ENCODE measurements around the gene ABHD16A.

Gene ABHD16A

DNA sequence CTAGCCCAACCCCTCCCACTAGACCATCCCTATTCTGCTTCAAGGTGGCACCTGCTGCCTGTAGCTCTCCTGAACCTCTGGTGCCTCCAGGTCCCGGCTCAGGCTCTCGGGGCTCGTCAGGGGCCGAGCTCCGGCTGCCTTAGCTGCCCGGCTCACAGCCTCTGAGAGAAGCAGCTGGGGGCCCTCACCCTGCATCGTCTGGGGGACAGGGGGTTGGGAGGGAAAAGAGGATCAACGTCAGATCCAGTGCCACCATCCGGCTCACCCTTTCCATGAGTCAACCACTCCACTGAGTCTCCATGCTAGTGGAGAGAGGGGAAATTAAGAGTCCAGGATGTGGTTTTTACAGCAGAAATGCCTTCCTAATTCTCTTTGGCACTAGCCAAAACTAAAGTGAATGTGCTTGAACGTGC is 63.7 kb downstream of the ABHD16A start:
- DNase-seq (ENCODE audit: low spot score) = no peak

DNA sequence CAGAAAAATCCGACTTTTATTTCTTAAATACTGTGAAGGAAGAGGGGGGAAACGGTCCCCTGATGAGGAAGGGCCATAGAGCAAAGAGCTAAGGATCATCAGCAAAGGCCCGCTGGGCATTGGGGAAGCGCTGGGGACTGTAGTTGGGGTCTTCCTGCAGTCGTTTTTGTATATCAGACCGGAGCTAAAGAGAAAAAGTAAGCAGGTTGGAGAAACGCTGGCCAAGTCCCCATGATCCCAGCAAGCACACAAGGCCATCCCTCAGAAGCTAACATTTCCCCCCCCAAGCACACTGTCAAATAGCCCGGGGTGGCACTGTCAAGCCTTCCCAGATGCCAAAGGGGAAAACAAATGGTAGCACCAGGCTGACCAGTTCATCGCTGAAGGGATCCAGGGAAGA is 64.1 kb downstream of the ABHD16A start:
- no peak for DNase-seq (ENCODE audit: low spot score)
